Ectodermal cell (in vitro differentiated cells): ENCODE data around the gene PHF19. TPM values are rescaled to one million over a fixed set of nuclear protein-coding genes. Genes with fewer than 3 reads are reported as not detected.
A peak's percentile ranks its signal among the peaks of the same experiment; 100 is the strongest.

Experiments
- H3K27ac ChIP-seq: 2 replicates; pipeline ENCODE4 v1.7.0; 2013; ENCODE audit warnings: mild to moderate bottlenecking, low read depth, low read length; ENCODE audit not compliant: insufficient read depth, poor library complexity, severe bottlenecking
- H3K27me3 ChIP-seq: 2 replicates; pipeline ENCODE4 v1.7.0; 2013; ENCODE audit warnings: mild to moderate bottlenecking, low read length; ENCODE audit not compliant: insufficient read depth, control insufficient read depth, poor library complexity, severe bottlenecking
- H3K36me3 ChIP-seq: one replicate; pipeline ENCODE4 v1.7.0; 2013; ENCODE audit warnings: low read length; ENCODE audit not compliant: control insufficient read depth, insufficient read depth
- H3K4me1 ChIP-seq: one replicate; pipeline ENCODE4 v1.7.0; 2013; ENCODE audit warnings: low read length; ENCODE audit not compliant: control insufficient read depth, insufficient read depth
- H3K4me3 ChIP-seq: 2 replicates; pipeline ENCODE4 v1.7.0; 2013; ENCODE audit warnings: low read depth, low read length, control low read depth; ENCODE audit not compliant: insufficient read depth
- H3K9me3 ChIP-seq: 2 replicates; pipeline ENCODE4 v1.7.0; 2013; ENCODE audit warnings: mild to moderate bottlenecking, low read length, moderate library complexity; ENCODE audit not compliant: control insufficient read depth
- WGBS, 2 experiments: methylation state at CpG; one replicate each; pipeline ENCODE4 v1.1.7; 2013; ENCODE audit warnings: missing lambda C conversion rate in 2 of 2; 5-methylcytosine and 5-hydroxymethylcytosine counted together
- polyA plus RNA-seq, 4 experiments: library from polyadenylated mRNA; stranded (reverse); fragments of 50-300 nt; gene quantifications; one replicate each; pipeline ENCODE4 v1.2.3, GENCODE V29; 2013

Gene PHF19
- 26.2 TPM for polyA plus RNA-seq (2013, experiment 1 of 4)
- 27.1 TPM for polyA plus RNA-seq (2013, experiment 2 of 4)
- 21.0 TPM for polyA plus RNA-seq (2013, experiment 3 of 4)
- polyA plus RNA-seq (2013, experiment 4 of 4), result 28.5 TPM

GRCh38 chr9:120876842-120877240 is at the start of gene PHF19:
Gene PHF19, minus strand, starts transcription at chr9:120877188. Its CDS starts 2,447 bp downstream, at chr9:120874741.
- Histone ChIP-seq H3K9me3 (no peaks in the 10 kb centered on the region), H3K27ac (no peak within 1 kb of the TSS), H3K4me3 (peak within 1 kb of the TSS; percentile 48), H3K27me3 (peaks cover 26% of the 10 kb centered on the region), H3K36me3 (no peaks in the 10 kb centered on the region), H3K4me1 (peaks cover 4% of the 10 kb centered on the region)
- WGBS, 2 experiments, result 0 to 1% methylated on average over 42 to 45 of the region's 45 CpGs

DNA sequence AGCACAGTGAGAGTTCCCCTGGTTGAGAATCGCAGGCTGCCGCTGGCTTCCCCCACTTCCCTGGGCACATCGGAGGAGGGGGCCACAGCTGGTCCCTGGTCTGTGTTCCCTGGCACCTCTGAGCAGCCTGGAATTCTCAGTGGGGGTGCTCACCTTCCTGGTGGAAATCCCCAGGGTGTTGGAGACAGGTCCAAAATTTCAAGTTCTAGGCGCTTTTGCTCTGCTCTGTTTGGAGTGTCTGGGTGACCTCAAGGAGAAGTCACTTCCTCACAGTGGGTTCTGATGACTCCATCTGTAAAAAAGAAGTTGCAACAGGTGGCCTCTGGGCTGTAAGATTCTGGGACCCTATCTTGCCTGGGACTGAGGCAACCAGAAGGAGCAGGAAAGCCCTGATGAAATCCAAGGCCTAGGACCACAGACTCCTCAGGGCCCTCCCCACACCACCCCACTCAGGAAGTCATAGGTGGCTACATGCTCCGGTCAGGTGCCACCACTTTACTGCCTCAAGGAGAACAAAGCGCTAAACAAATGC is 49.5 kb upstream of the PHF19 start, which contains the start of gene TRAF1:
Gene TRAF1, minus strand, starts transcription at position 400 of the 532 bp plus-strand sequence. CDS start 721 bp downstream, outside the sequence.
- H3K9me3 ChIP-seq, result no peaks in the 10 kb centered on the region
- no peaks in the 10 kb centered on the region for H3K36me3 ChIP-seq
- H3K4me1 ChIP-seq, result peaks cover 4% of the 10 kb centered on the region
- no peak within 1 kb of the TSS for H3K4me3 ChIP-seq
- WGBS, 2 experiments, result 90 to 91% methylated on average over 6 of the region's 6 CpGs
- no peak within 1 kb of the TSS for H3K27ac ChIP-seq
- H3K27me3 ChIP-seq, result peaks cover 12% of the 10 kb centered on the region

DNA sequence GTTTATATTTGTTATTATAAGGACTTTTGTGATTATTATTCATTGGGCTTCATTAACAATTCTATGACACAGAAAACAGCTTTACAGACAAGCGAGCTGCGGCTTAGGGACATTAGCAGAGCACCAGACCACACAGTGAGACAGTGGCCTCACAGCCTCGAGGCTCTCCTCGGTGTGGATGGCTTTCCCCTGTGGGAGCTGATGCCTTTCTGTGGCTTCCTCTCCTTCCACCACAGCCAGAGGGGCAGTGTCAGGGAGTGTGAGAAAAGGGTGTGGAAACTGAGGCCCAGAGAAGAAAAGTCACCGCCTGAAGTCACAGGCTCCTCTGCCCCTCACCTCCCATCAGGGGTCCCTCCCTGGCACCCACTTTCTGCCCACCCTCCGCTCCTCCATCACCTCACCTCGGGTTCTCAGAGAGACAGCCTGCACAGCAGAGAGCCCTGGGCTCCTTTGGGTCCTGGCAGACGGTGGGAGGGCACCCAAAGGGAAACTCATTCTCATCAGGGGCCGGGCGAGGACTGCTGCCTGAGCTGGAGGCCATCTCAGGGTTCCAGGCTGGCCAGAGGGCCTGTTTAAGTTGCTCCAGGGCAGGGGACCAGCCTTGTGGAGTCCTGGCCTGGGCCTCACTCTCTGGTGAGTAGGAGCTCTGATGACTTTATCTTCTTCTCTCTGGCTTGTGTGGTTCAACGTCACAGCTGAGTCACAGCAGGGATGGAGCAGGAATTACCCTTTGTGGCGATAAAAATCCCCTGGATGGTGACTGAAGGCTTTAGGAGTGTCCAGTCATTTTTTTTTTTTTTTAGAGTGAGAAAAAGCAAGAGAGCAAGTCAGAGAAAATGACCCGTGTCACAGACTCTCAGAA is 48.8 kb upstream of the PHF19 start:
- Histone ChIP-seq H3K4me3 (no peak overlapping the region), H3K9me3 (no peaks in the 10 kb centered on the region), H3K36me3 (no peaks in the 10 kb centered on the region), H3K27me3 (peaks cover 12% of the 10 kb centered on the region), H3K27ac (no peak overlapping the region), H3K4me1 (peaks cover 4% of the 10 kb centered on the region)
- WGBS, 2 experiments, result 74 to 76% methylated on average over 13 of the region's 13 CpGs

DNA sequence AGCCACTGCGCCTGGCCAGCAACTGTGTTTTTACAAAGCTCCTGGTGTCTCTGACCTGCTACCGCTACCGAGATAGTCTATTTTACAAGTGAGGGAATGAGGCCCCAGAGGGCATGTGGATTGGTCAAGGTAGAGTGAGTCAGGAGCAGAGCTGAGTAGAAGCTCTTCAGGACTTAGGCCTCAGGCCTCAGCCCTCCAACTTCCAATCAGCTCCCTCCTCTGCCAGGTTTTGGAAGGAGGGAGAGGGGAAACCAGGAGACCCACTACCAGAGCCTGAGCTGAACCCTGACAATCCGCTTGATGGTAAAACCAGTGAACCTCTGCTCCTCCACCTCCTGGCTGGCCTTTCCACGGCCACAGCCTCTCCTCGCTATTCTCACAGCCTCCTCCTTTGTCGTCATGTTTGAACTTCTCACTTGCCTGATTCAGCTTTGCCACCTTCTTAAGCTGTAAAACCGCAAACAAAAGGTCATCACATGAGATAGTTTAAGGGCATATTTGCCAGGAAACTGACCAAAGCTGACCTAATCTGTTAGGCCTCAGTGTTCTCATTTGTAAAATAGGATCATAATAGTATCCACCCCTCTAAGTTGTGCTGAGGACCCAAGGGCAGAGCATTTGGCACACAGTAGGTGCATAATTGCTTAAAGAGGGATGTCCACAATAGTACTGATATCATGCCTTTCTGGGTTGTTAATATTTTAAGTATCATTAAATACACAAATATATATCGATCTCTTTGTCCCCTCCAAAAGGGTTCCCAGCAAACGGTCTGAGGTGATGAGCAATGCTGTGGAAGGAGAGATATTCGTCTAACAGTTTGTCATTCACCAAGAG is 47.9 kb upstream of the PHF19 start:
- Histone ChIP-seq H3K27me3 (peaks cover 12% of the 10 kb centered on the region), H3K4me3 (no peak overlapping the region), H3K27ac (no peak overlapping the region), H3K36me3 (no peaks in the 10 kb centered on the region), H3K9me3 (no peaks in the 10 kb centered on the region), H3K4me1 (peaks cover 8% of the 10 kb centered on the region)
- WGBS, 2 experiments, result 84 to 85% methylated on average over 8 of the region's 11 CpGs

GRCh38 chr9:120923620-120924328 is 46.8 kb upstream of the PHF19 start:
- Histone ChIP-seq H3K9me3 (no peaks in the 10 kb centered on the region), H3K27ac (no peak overlapping the region), H3K36me3 (no peaks in the 10 kb centered on the region), H3K4me3 (no peak overlapping the region), H3K27me3 (peaks cover 10% of the 10 kb centered on the region), H3K4me1 (peaks cover 7% of the 10 kb centered on the region)
- 95 to 96% methylated on average over 11 of the region's 11 CpGs for WGBS, 2 experiments

DNA sequence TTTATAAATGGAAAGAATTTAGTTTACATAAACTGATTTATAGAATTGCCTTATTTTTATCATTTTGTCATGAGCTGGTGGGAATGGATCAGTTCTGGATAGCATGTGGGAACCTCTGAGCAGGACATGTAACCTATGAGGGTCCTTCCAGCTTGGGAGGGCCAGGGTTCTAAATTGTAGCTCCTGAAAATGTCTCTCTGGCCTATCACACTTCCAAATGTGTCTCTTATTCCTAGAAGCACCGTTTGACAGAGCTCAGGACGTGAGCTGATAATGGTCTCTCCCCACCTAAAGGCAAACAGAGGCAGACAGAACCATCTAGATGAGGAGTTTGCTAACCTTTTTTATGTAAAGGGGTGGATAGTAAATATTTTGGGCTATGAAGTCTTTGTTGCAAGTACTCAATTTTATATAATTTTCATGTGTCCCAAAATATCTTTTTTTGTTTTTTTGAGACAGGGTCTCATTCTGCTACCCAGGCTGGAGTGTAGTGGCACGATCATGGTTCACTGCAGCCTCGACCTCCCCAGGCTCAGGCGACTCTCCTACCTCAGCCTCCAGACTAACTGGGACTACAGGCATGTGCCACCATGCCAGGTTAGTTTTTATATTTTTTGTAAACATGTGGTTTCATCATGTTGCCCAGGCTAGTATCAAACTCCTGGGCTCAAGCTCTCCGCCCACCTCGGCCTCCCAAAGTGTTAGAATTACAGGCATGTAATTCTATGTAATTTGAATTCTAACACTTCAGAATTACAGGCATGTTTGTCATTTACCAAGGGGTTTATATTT is 45.6 kb upstream of the PHF19 start:
- no peaks in the 10 kb centered on the region for H3K36me3 ChIP-seq
- no peak overlapping the region for H3K4me3 ChIP-seq
- no peaks in the 10 kb centered on the region for H3K9me3 ChIP-seq
- 82 to 84% methylated on average over 5 to 7 of the region's 7 CpGs for WGBS, 2 experiments
- peaks cover 7% of the 10 kb centered on the region for H3K4me1 ChIP-seq
- no peaks in the 10 kb centered on the region for H3K27me3 ChIP-seq
- H3K27ac ChIP-seq, result no peak overlapping the region

DNA sequence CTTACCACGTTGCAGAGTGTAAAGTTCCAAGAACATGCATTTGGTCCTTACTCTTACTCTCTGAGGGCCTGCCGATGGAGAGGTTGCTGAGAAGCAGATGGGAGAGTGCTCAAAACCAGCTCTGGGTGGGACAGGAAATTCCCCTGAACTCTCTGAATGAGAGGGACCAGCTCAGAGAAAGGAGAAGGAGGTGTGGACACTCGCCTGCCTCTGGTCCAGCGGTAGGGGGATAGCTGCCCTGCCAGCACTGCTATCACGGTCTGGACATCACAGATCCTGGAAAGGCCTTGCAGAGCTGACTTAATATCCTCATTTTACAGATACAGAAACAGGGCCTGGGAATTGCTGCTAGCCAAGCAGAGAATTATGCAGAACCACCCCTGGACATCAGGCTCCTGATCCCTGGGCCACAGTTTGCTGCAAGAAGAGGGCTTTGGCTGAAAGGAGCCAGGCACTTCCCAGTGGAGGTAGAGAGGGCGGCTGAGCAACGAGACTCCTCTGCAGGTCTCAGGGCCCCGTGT is 44.7 kb upstream of the PHF19 start:
- WGBS, 2 experiments, result 65 to 70% methylated on average over 8 of the region's 8 CpGs
- Histone ChIP-seq H3K9me3 (no peaks in the 10 kb centered on the region), H3K27me3 (no peaks in the 10 kb centered on the region), H3K4me1 (peaks cover 7% of the 10 kb centered on the region), H3K27ac (no peak overlapping the region), H3K36me3 (no peaks in the 10 kb centered on the region), H3K4me3 (no peak overlapping the region)

- Histone ChIP-seq H3K4me1 (peaks cover 7% of the 10 kb centered on the region), H3K27me3 (no peaks in the 10 kb centered on the region), H3K27ac (no peak overlapping the region), H3K36me3 (no peaks in the 10 kb centered on the region), H3K4me3 (no peak overlapping the region), H3K9me3 (no peaks in the 10 kb centered on the region)
- 56 to 64% methylated on average over 3 of the region's 3 CpGs for WGBS, 2 experiments
Observed at GRCh38 chr9:120920806-120921178, 43.8 kb upstream of the PHF19 start.
